GM18861 (cell line): ENCODE data around the gene FCSK.
A peak's percentile ranks its signal among the peaks of the same experiment; 100 is the strongest.
"Not testable (repeated sequence)": the region's sequence is repeated elsewhere in the genome, so short reads cannot be mapped to it uniquely, and the experiment has no call there.

Experiments used
- ATAC-seq: cut with Tn5 transposase; IDR thresholded peaks from one replicate; pipeline ENCODE4 v1.9.1; 2021; ENCODE audit not compliant: unreplicated experiment

Gene FCSK

GRCh38 chr16:70430667-70431536, 23.5 kb upstream of the FCSK start:
- ATAC-seq, result peak; percentile 51

- no peak for ATAC-seq
Measured at GRCh38 chr16:70432356-70432722, 22.1 kb upstream of the FCSK start.

- ATAC-seq, result no peak
Measured at GRCh38 chr16:70432723-70433457, 21.5 kb upstream of the FCSK start.

GRCh38 chr16:70433458-70434103, 20.8 kb upstream of the FCSK start:
- no peak for ATAC-seq

GRCh38 chr16:70434484-70435260, 19.7 kb upstream of the FCSK start:
- ATAC-seq, result no peak

- ATAC-seq, result no peak
Measured at GRCh38 chr16:70437017-70437581, 17.3 kb upstream of the FCSK start.

GRCh38 chr16:70437582-70438557, 16.5 kb upstream of the FCSK start:
- no peak for ATAC-seq

- no peak for ATAC-seq
Measured at GRCh38 chr16:70438585-70438968, 15.8 kb upstream of the FCSK start.

- peak; percentile 81 for ATAC-seq
Measured at GRCh38 chr16:70438969-70439862, 15.2 kb upstream of the FCSK start, which contains the start of gene ST3GAL2. TSS of gene ST3GAL2 (minus strand) at chr16:70439100. CDS start at chr16:70398530, 40,570 bp downstream.

GRCh38 chr16:70440009-70440692, 14.2 kb upstream of the FCSK start:
- ATAC-seq, result no peak

GRCh38 chr16:70441406-70441990, 12.9 kb upstream of the FCSK start:
- no peak for ATAC-seq

GRCh38 chr16:70442344-70442743, 12.1 kb upstream of the FCSK start:
- ATAC-seq, result no peak

GRCh38 chr16:70444249-70445063, 9.9 kb upstream of the FCSK start:
- ATAC-seq, result no peak

GRCh38 chr16:70448075-70448474, 6.3 kb upstream of the FCSK start:
- ATAC-seq, result no peak

- ATAC-seq, result not testable (repeated sequence)
Measured at GRCh38 chr16:70450142-70451003, 4.0 kb upstream of the FCSK start.

- ATAC-seq, result not testable (repeated sequence)
Measured at GRCh38 chr16:70451004-70451340, 3.4 kb upstream of the FCSK start.
